NT2/D1 (cell line): ENCODE measurements around the gene PARD3.

Experiments used
- SUZ12 ChIP-seq: IDR thresholded peaks from 2 replicates; pipeline ENCODE4 v1.6.1; 2011; ENCODE audit not compliant: insufficient read length, insufficient read depth; ENCODE audit errors: extremely low read depth
- YY1 ChIP-seq: IDR thresholded peaks from 2 replicates; pipeline ENCODE4 v1.6.1; 2011; ENCODE audit not compliant: insufficient read length, insufficient read depth
- ZNF274 ChIP-seq: IDR thresholded peaks from 2 replicates; pipeline ENCODE4 v1.6.1; 2011; ENCODE audit warnings: mild to moderate bottlenecking, low read depth, low read length

GRCh38 chr10:34166354-34166753, 648.7 kb downstream of the PARD3 start:
- TF ChIP-seq ZNF274 (no peak), YY1 (no peak), SUZ12 (no peak)
